HCT116 (cell line): ENCODE results near the gene NCKAP5. TPM values are rescaled to one million over a fixed set of nuclear protein-coding genes. Genes with fewer than 3 reads are reported as not detected.

Source experiments
- ATAC-seq: fragments of 200-7000 bp; cut with Tn5 transposase; 2 replicates; pipeline ENCODE4 v1.9.1; 2020; ENCODE audit warnings: mild to moderate bottlenecking, moderate library complexity
- BruUV-seq: library from RNA; stranded (reverse); fragments of 400-500 nt; replicated peaks from 2 replicates; lab custom pipeline; 2021; lab: Mats Ljungman, UMichigan
- CTCF ChIA-PET: fragments of 300-600 bp; sonication (Branson Sonifier 250); formaldehyde crosslinking; loops from one replicate; lab custom pipeline; 2021; ENCODE audit warnings: antibody characterized with exemption; lab: Charles Lee
- POLR2A ChIA-PET: fragments of 300-600, 350-600 bp; sonication (Branson Sonifier 250); formaldehyde crosslinking; loops from one replicate; lab custom pipeline; 2021; ENCODE audit warnings: antibody characterized with exemption; lab: Charles Lee
- RAD21 ChIA-PET, 2 experiments: fragments of 300-600 bp; sonication (Branson Sonifier 250); formaldehyde crosslinking; loops; one replicate each; lab custom pipeline; 2023; ENCODE audit warnings: low total read pairs in 2 of 2; ENCODE audit not compliant: uncharacterized antibody in 2 of 2, unreplicated experiment in 2 of 2, low non-redundant PET in 1 of 2; lab: Charles Lee
- DNase-seq: peaks from one replicate; pipeline ENCODE4 v3.0.0-alpha.2; 2010; ENCODE audit warnings: low read depth, low spot score
- H2AFZ ChIP-seq: fragments of 200-600 bp; shearing (Covaris generic), sonication (generic); 2 replicates; pipeline ENCODE4 v1.6.1; 2017; ENCODE audit warnings: low read depth, mixed run types, mixed read lengths, antibody characterized with exemption, low read length; ENCODE audit not compliant: poor library complexity, severe bottlenecking
- H3K27ac ChIP-seq: 2 replicates; pipeline ENCODE4 v1.5.1; 2012; ENCODE audit warnings: low read depth, low read length
- H3K27me3 ChIP-seq: fragments of 200-600 bp; sonication (generic); 2 replicates; pipeline ENCODE4 v1.6.1; 2016; ENCODE audit warnings: mixed run types, low read length, mixed read lengths; ENCODE audit not compliant: insufficient read depth
- H3K36me3 ChIP-seq, 2 experiments: fragments of 200-500 bp in 1 of 2; fragments of 200-600 bp in 1 of 2; sonication (Bioruptor generic) in 1 of 2; sonication (generic) in 1 of 2; 2 replicates each; pipeline versions ENCODE4 v1.5.1 to v1.6.1; 2014 to 2016; ENCODE audit warnings: low read length in 2 of 2, inconsistent platforms in 1 of 2, mixed read lengths in 1 of 2, mixed run types in 1 of 2; ENCODE audit not compliant: insufficient read depth in 2 of 2, control insufficient read depth in 1 of 2
- H3K4me1 ChIP-seq, 2 experiments: fragments of 200-600 bp in 1 of 2; sonication (generic) in 1 of 2; 2 replicates each; pipeline versions ENCODE4 v1.5.1 to v1.6.1; 2012 to 2017; ENCODE audit warnings: low read length in 2 of 2, inconsistent platforms in 1 of 2, mild to moderate bottlenecking in 1 of 2, mixed read lengths in 1 of 2, mixed run types in 1 of 2, moderate library complexity in 1 of 2; ENCODE audit not compliant: insufficient read depth in 2 of 2, control insufficient read depth in 1 of 2
- H3K4me2 ChIP-seq: fragments of 200-600 bp; sonication (generic); 2 replicates; pipeline ENCODE4 v1.6.1; 2017; ENCODE audit warnings: mixed run types, low read length, mixed read lengths
- H3K4me3 ChIP-seq, 2 experiments: fragments of 200-600 bp in 1 of 2; sonication (generic) in 1 of 2; replicated peaks in 1 of 2; 2 replicates each; pipeline ENCODE4 v1.5.1; 2011 to 2016; ENCODE audit warnings: low read length in 2 of 2, control low read depth in 1 of 2, low read depth in 1 of 2, mild to moderate bottlenecking in 1 of 2, mixed read lengths in 1 of 2, mixed run types in 1 of 2
- H3K79me2 ChIP-seq: fragments of 200-600 bp; sonication (generic); 2 replicates; pipeline ENCODE4 v1.6.1; 2017; ENCODE audit warnings: mild to moderate bottlenecking, mixed run types, low read length, moderate library complexity, mixed read lengths; ENCODE audit not compliant: insufficient read depth
- H3K9ac ChIP-seq: fragments of 200-600 bp; sonication (generic); 2 replicates; pipeline ENCODE4 v1.6.1; 2016; ENCODE audit warnings: low read length, mixed read lengths
- H3K9me2 ChIP-seq: fragments of 200-600 bp; sonication (generic), shearing (Covaris generic); 2 replicates; pipeline ENCODE4 v1.6.1; 2017; ENCODE audit warnings: mixed run types, mild to moderate bottlenecking, moderate library complexity; ENCODE audit not compliant: insufficient read depth
- H3K9me3 ChIP-seq, 2 experiments: fragments of 200-500 bp in 1 of 2; fragments of 200-600 bp in 1 of 2; sonication (Bioruptor generic) in 1 of 2; sonication (generic) in 1 of 2; 2 replicates each; pipeline ENCODE4 v1.6.1; 2014 to 2017; ENCODE audit warnings: low read length in 2 of 2, mixed read lengths in 2 of 2, inconsistent platforms in 1 of 2, low read depth in 1 of 2, mild to moderate bottlenecking in 1 of 2, mixed run types in 1 of 2, moderate library complexity in 1 of 2; ENCODE audit not compliant: control insufficient read depth in 1 of 2, insufficient read depth in 1 of 2
- H4K20me1 ChIP-seq: fragments of 200-600 bp; sonication (generic), shearing (Covaris generic); 2 replicates; pipeline ENCODE4 v1.6.1; 2017; ENCODE audit warnings: mixed run types, mild to moderate bottlenecking, moderate library complexity; ENCODE audit not compliant: insufficient read depth
- EGR1 ChIP-seq: IDR thresholded peaks from 2 replicates; pipeline ENCODE4 v1.6.1; 2012; ENCODE audit warnings: low read depth
- EZH2phosphoT487 ChIP-seq: fragments of 200-600 bp; IDR thresholded peaks from 2 replicates; pipeline ENCODE4 v1.6.1; 2018; ENCODE audit warnings: antibody characterized with exemption, borderline replicate concordance
- FOSL1 ChIP-seq: IDR thresholded peaks from 2 replicates; pipeline ENCODE4 v1.6.1; 2012; ENCODE audit warnings: low read depth
- MAX ChIP-seq: IDR thresholded peaks from 2 replicates; pipeline ENCODE4 v1.6.1; 2012
- SRF ChIP-seq: IDR thresholded peaks from 2 replicates; pipeline ENCODE4 v1.6.1; 2012; ENCODE audit warnings: low read depth
- intact Hi-C: fragments of 100-400 bp; cut with micrococcal nuclease; formaldehyde crosslinking; loops from 2 replicates; pipeline ENCODE4 v1.10.0; 2022
- total RNA-seq: library from RNA; stranded (reverse); gene quantifications from one replicate; pipeline ENCODE4 v1.2.1, GENCODE V29; 2021; ENCODE audit not compliant: unreplicated experiment
- TF ChIP-seq, protein P1 (sequence below), 3 experiments: fragments of 200-600 bp in 1 of 3; sonication (generic) in 1 of 3; IDR thresholded peaks in 2 of 3; conservative IDR thresholded peaks in 1 of 3; 2 replicates each; pipeline ENCODE4 v1.5.1; 2012 to 2017; ENCODE audit warnings: low read depth in 2 of 3, low read length in 2 of 3, antibody characterized with exemption in 1 of 3, borderline replicate concordance in 1 of 3, control low read depth in 1 of 3, mild to moderate bottlenecking in 1 of 3, mixed read lengths in 1 of 3, mixed run types in 1 of 3, moderate library complexity in 1 of 3; ENCODE audit not compliant: insufficient read depth in 1 of 3

Gene NCKAP5
- total RNA-seq, 1 experiment from 2014 or later = 0.30 TPM

GRCh38 chr2:132837769-132838168, 730.5 kb downstream of the NCKAP5 start:
- Histone ChIP-seq H3K4me3 (no peak overlapping the region), H3K4me2 (no peak overlapping the region), H3K9ac (no peak overlapping the region), H4K20me1 (no peaks in the 10 kb centered on the region), H3K9me3 (no peaks in the 10 kb centered on the region), H2AFZ (no peak overlapping the region), H3K4me1 (no peaks in the 10 kb centered on the region), H3K27me3 (no peaks in the 10 kb centered on the region), H3K36me3 (no peaks in the 10 kb centered on the region), H3K27ac (no peak overlapping the region), H3K9me2 (no peaks in the 10 kb centered on the region), H3K79me2 (no peaks in the 10 kb centered on the region)
- ChIA-PET RAD21 (no interaction called here), POLR2A (no interaction called here), CTCF (no interaction called here)
- ATAC-seq (no peak), DNase-seq (no peak)
- no TSS peak for BruUV-seq
- TF ChIP-seq EGR1 = no peak
- TF ChIP-seq, protein P1, sequence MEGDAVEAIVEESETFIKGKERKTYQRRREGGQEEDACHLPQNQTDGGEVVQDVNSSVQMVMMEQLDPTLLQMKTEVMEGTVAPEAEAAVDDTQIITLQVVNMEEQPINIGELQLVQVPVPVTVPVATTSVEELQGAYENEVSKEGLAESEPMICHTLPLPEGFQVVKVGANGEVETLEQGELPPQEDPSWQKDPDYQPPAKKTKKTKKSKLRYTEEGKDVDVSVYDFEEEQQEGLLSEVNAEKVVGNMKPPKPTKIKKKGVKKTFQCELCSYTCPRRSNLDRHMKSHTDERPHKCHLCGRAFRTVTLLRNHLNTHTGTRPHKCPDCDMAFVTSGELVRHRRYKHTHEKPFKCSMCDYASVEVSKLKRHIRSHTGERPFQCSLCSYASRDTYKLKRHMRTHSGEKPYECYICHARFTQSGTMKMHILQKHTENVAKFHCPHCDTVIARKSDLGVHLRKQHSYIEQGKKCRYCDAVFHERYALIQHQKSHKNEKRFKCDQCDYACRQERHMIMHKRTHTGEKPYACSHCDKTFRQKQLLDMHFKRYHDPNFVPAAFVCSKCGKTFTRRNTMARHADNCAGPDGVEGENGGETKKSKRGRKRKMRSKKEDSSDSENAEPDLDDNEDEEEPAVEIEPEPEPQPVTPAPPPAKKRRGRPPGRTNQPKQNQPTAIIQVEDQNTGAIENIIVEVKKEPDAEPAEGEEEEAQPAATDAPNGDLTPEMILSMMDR (IDR thresholded peaks at IDR 0.05 in 2 of 3, conservative IDR thresholded peaks at IDR 0.05 in 1 of 3; ENCODE audit: borderline replicate concordance in 1 of 3, insufficient read depth in 1 of 3, low read depth in 2 of 3, low read length in 2 of 3) = 0 out of 6 replicates have a peak, but pooled peaks of 1 of the 3 experiments have one; percentile 4
- intact Hi-C loops = no loop called here

GRCh38 chr2:132830321-132830827, 737.9 kb downstream of the NCKAP5 start:
- no TSS peak for BruUV-seq
- Histone ChIP-seq H2AFZ (no peak overlapping the region), H3K9me3 (no peaks in the 10 kb centered on the region), H4K20me1 (no peaks in the 10 kb centered on the region), H3K9me2 (no peaks in the 10 kb centered on the region), H3K9ac (no peak overlapping the region), H3K79me2 (no peaks in the 10 kb centered on the region), H3K27ac (no peak overlapping the region), H3K4me3 (no peak overlapping the region), H3K4me2 (no peak overlapping the region), H3K27me3 (no peaks in the 10 kb centered on the region), H3K4me1 (no peaks in the 10 kb centered on the region)
- ChIA-PET RAD21 (no interaction called here), CTCF (no interaction called here), POLR2A (no interaction called here)
- ATAC-seq = no peak
- intact Hi-C loops = no loop called here
- no peak for DNase-seq
- TF ChIP-seq EZH2phosphoT487 (no peak), FOSL1 (no peak), MAX (no peak), SRF (no peak)
- TF ChIP-seq, all 23 proteins: peak for 0
- H3K36me3 ChIP-seq = no peaks in the 10 kb centered on the region
